WTC11 (cell line): Measurements from ENCODE around the gene ALDH16A1. TPM values are rescaled to one million over a fixed set of nuclear protein-coding genes. Genes with fewer than 3 reads are reported as not detected.

Experiments used
- ATAC-seq: fragments of 200-7000 bp; cut with Tn5 transposase; 2 replicates; pipeline ENCODE4 v1.10.0; 2021; ENCODE audit warnings: mild to moderate bottlenecking, moderate library complexity
- CTCF ChIA-PET: fragments of 300-600 bp; sonication (Branson Sonifier 250); formaldehyde crosslinking; loops from one replicate; lab custom pipeline; 2021; ENCODE audit warnings: antibody characterized with exemption; lab: Charles Lee
- POLR2A ChIA-PET: fragments of 350-600 bp; sonication (Branson Sonifier 250); formaldehyde crosslinking; loops from one replicate; lab custom pipeline; 2021; ENCODE audit warnings: antibody characterized with exemption; lab: Charles Lee
- DNase-seq: peaks from one replicate; pipeline ENCODE4 v3.0.0; 2021; ENCODE audit warnings: low spot score
- H3K27ac Mint-ChIP-seq: 2 replicates; pipeline ENCODE4 v1.8.0; 2021; ENCODE audit warnings: mixed read lengths
- H3K27me3 Mint-ChIP-seq: 2 replicates; pipeline ENCODE4 v1.8.0; 2021; ENCODE audit warnings: low read depth, mild to moderate bottlenecking, moderate library complexity, mixed read lengths
- H3K36me3 Mint-ChIP-seq: 2 replicates; pipeline ENCODE4 v1.8.0; 2021; ENCODE audit warnings: mixed read lengths
- H3K4me1 Mint-ChIP-seq: 2 replicates; pipeline ENCODE4 v1.8.0; 2022; ENCODE audit warnings: mixed read lengths
- H3K4me3 Mint-ChIP-seq: 2 replicates; pipeline ENCODE4 v1.8.0; 2021; ENCODE audit warnings: mild to moderate bottlenecking, moderate library complexity, mixed read lengths
- H3K9me3 Mint-ChIP-seq: 2 replicates; pipeline ENCODE4 v1.8.0; 2021; ENCODE audit warnings: mixed read lengths
- ATF1 ChIP-seq: sonication (generic); formaldehyde crosslinking; IDR thresholded peaks from 2 replicates; pipeline ENCODE4 v1.8.1; 2023; ENCODE audit warnings: mild to moderate bottlenecking, moderate library complexity, missing genetic modification reagents
- CTCF ChIP-seq: fragments of 200-600 bp; IDR thresholded peaks from 2 replicates; pipeline ENCODE4 v1.8.0; 2022; ENCODE audit warnings: antibody characterized with exemption
- ELF4 ChIP-seq: sonication (generic); formaldehyde crosslinking; IDR thresholded peaks from 2 replicates; pipeline ENCODE4 v1.8.1; 2022; ENCODE audit warnings: low read depth, mild to moderate bottlenecking, moderate library complexity, missing genetic modification reagents
- EMX1 ChIP-seq: fragments of 250-450 bp; sonication (Bioruptor Pico); IDR thresholded peaks from 2 replicates; pipeline ENCODE4 v1.8.0; 2021; ENCODE audit warnings: mild to moderate bottlenecking
- ETV6 ChIP-seq: sonication (generic); formaldehyde crosslinking; IDR thresholded peaks from 2 replicates; pipeline ENCODE4 v1.8.1; 2022; ENCODE audit warnings: mild to moderate bottlenecking, missing genetic modification reagents
- FOXK1 ChIP-seq: sonication (generic); formaldehyde crosslinking; IDR thresholded peaks from 2 replicates; pipeline ENCODE4 v1.8.0; 2022; ENCODE audit warnings: mild to moderate bottlenecking, moderate library complexity, missing genetic modification reagents
- NR1H2 ChIP-seq: sonication (generic); formaldehyde crosslinking; IDR thresholded peaks from 2 replicates; pipeline ENCODE4 v1.9.0; 2021; ENCODE audit warnings: mild to moderate bottlenecking, moderate library complexity, missing genetic modification reagents
- OVOL2 ChIP-seq: fragments of 250-450 bp; sonication (Bioruptor Pico); IDR thresholded peaks from 2 replicates; pipeline ENCODE4 v1.9.0; 2021; ENCODE audit warnings: mild to moderate bottlenecking, borderline replicate concordance
- STAT6 ChIP-seq: sonication (generic); formaldehyde crosslinking; conservative IDR thresholded peaks from 2 replicates; pipeline ENCODE4 v1.8.1; 2023; ENCODE audit warnings: mild to moderate bottlenecking, low read depth, missing genetic modification reagents, moderate library complexity
- TP53 ChIP-seq: sonication (generic); formaldehyde crosslinking; IDR thresholded peaks from 2 replicates; pipeline ENCODE4 v1.8.1; 2023; ENCODE audit warnings: mild to moderate bottlenecking, missing genetic modification reagents
- ZNF219 ChIP-seq: sonication (generic); formaldehyde crosslinking; IDR thresholded peaks from 2 replicates; pipeline ENCODE4 v1.8.0; 2023; ENCODE audit warnings: missing genetic modification reagents, mild to moderate bottlenecking, borderline replicate concordance
- ZNF416 ChIP-seq: fragments of 250-450 bp; sonication (Bioruptor Pico); IDR thresholded peaks from 2 replicates; pipeline ENCODE4 v1.9.0; 2021; ENCODE audit warnings: mild to moderate bottlenecking, inconsistent platforms
- ZNF532 ChIP-seq: fragments of 250-450 bp; sonication (Bioruptor Pico); IDR thresholded peaks from 2 replicates; pipeline ENCODE4 v1.9.0; 2021; ENCODE audit warnings: mild to moderate bottlenecking, borderline replicate concordance
- total RNA-seq: library from RNA; stranded (reverse); gene quantifications from 3 replicates; pipeline ENCODE4 v1.2.3, GENCODE V29; 2021
- TF ChIP-seq, protein P1 (sequence below): sonication (generic); formaldehyde crosslinking; IDR thresholded peaks from 2 replicates; pipeline ENCODE4 v1.8.1; 2023; ENCODE audit warnings: mild to moderate bottlenecking, missing genetic modification reagents
- TF ChIP-seq, protein P2 (sequence below): sonication (generic); formaldehyde crosslinking; IDR thresholded peaks from 2 replicates; pipeline ENCODE4 v1.8.1; 2023; ENCODE audit warnings: mild to moderate bottlenecking, missing genetic modification reagents
- TF ChIP-seq, protein P3 (sequence below): sonication (generic); formaldehyde crosslinking; IDR thresholded peaks from 2 replicates; pipeline ENCODE4 v1.8.1; 2022; ENCODE audit warnings: low read depth, missing genetic modification reagents, borderline replicate concordance

Gene ALDH16A1
- total RNA-seq, 1 experiment from 2014 or later, result 44.3 TPM

- TF ChIP-seq ATF1 (CRISPR knock-in tag) (no peak), ZNF416 (no peak), OVOL2 (CRISPR knock-in tag) (no peak)
These were observed 21.0 kb downstream of the ALDH16A1 start, which contains the start of gene FLT3LG (continued) for GRCh38 chr19:49473868-49474541.

DNA sequence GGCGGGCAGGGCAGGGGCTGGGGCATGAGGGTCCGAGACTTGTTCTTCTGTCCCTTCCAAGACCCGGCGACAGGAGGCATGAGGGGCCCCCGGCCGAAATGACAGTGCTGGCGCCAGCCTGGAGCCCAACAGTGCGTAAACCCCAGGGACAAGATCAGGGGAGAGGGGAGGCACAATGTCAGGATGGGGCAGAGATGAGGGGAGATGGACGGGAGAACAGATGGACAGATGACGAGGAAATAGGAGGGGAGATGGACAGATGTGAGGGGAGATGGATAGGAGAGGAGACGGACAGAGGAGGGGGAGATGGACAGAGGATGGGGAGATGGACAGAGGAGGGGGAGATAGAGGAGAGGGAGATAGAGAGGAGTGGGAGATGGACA, 21.5 kb downstream of the ALDH16A1 start:
- CTCF ChIA-PET, result interaction anchor here (1.7 to 3.1 kb wide), 2 partner anchors 72 to 96 kb away, joined by 9 to 19 read pairs; no protein-coding TSS in a partner anchor
- Mint-ChIP-seq H3K4me3 (peak overlapping the region; percentile 67), H3K36me3 (no peaks in the 10 kb centered on the region), H3K27me3 (peaks cover 17% of the 10 kb centered on the region), H3K27ac (no peak overlapping the region), H3K4me1 (peaks cover 10% of the 10 kb centered on the region), H3K9me3 (no peaks in the 10 kb centered on the region)
- ATAC-seq, result no peak
- POLR2A ChIA-PET, result no interaction called here
- no peak for DNase-seq
- TF ChIP-seq ZNF219 (CRISPR knock-in tag) (no peak), TP53 (CRISPR knock-in tag) (no peak), ELF4 (no peak), CTCF (no peak), OVOL2 (CRISPR knock-in tag) (no peak)
- TF ChIP-seq, protein P1, sequence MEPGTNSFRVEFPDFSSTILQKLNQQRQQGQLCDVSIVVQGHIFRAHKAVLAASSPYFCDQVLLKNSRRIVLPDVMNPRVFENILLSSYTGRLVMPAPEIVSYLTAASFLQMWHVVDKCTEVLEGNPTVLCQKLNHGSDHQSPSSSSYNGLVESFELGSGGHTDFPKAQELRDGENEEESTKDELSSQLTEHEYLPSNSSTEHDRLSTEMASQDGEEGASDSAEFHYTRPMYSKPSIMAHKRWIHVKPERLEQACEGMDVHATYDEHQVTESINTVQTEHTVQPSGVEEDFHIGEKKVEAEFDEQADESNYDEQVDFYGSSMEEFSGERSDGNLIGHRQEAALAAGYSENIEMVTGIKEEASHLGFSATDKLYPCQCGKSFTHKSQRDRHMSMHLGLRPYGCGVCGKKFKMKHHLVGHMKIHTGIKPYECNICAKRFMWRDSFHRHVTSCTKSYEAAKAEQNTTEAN (CRISPR knock-in tag), result no peak

DNA sequence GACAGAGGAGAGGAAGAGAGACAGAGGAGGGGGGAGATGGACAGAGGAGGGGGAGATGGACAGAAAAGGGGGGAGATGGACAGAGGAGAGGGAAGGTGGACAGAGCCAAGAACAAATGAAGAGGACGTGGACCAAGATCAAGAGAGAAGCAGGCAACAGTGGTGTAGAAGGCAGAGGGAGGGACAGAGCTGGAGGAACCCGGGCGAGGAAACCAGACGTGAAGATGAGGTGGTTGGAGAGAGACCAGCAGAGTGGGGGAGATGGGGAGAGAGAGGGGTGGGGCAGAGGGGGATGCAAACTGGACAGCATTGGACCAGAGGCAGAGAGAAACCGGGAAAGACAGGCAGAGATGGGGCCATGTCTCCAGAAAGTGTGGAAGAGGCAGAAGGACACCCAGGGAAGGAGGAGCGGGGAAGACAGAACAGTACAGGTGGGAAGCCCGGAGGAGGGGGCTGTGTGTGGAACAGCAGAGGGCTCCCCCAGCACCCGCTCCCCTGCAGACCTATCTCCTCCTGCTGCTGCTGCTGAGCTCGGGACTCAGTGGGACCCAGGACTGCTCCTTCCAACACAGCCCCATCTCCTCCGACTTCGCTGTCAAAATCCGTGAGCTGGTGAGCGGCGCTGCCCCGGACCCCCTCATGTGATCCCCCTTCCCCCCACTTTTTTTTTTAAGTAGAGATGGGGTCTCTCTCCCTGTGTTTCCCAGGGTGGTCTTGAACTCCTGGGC, 22.3 kb downstream of the ALDH16A1 start:
- POLR2A ChIA-PET, result interaction anchor here (1.0 to 1.6 kb wide), 2 partner anchors 22 to 24 kb away, joined by 3 to 5 read pairs; partner anchors contain the start of genes ALDH16A1 and PIH1D1
- ATAC-seq, result no peak
- TF ChIP-seq STAT6 (CRISPR knock-in tag) (no peak), ZNF532 (CRISPR knock-in tag) (no peak), NR1H2 (no peak), ZNF416 (no peak), EMX1 (no peak), ETV6 (CRISPR knock-in tag) (no peak), FOXK1 (CRISPR knock-in tag) (no peak)
- TF ChIP-seq, protein P2, sequence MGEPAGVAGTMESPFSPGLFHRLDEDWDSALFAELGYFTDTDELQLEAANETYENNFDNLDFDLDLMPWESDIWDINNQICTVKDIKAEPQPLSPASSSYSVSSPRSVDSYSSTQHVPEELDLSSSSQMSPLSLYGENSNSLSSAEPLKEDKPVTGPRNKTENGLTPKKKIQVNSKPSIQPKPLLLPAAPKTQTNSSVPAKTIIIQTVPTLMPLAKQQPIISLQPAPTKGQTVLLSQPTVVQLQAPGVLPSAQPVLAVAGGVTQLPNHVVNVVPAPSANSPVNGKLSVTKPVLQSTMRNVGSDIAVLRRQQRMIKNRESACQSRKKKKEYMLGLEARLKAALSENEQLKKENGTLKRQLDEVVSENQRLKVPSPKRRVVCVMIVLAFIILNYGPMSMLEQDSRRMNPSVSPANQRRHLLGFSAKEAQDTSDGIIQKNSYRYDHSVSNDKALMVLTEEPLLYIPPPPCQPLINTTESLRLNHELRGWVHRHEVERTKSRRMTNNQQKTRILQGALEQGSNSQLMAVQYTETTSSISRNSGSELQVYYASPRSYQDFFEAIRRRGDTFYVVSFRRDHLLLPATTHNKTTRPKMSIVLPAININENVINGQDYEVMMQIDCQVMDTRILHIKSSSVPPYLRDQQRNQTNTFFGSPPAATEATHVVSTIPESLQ (CRISPR knock-in tag), result no peak
- TF ChIP-seq, protein P3, sequence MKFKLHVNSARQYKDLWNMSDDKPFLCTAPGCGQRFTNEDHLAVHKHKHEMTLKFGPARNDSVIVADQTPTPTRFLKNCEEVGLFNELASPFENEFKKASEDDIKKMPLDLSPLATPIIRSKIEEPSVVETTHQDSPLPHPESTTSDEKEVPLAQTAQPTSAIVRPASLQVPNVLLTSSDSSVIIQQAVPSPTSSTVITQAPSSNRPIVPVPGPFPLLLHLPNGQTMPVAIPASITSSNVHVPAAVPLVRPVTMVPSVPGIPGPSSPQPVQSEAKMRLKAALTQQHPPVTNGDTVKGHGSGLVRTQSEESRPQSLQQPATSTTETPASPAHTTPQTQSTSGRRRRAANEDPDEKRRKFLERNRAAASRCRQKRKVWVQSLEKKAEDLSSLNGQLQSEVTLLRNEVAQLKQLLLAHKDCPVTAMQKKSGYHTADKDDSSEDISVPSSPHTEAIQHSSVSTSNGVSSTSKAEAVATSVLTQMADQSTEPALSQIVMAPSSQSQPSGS, result no peak

More for the DNA sequence above, 22.3 kb downstream of the ALDH16A1 start:
- CTCF ChIA-PET, result interaction anchor here (0.6 to 3.1 kb wide), 34 partner anchors 9 to 324 kb away, joined by 3 to 19 read pairs (median 5); partner anchors contain the start of genes ALDH16A1, DKKL1, GFY and PIH1D1
- DNase-seq, result no peak
- Mint-ChIP-seq H3K4me1 (peaks cover 10% of the 10 kb centered on the region), H3K27ac (no peak overlapping the region), H3K36me3 (no peaks in the 10 kb centered on the region), H3K4me3 (peak overlapping the region; percentile 67), H3K27me3 (peaks cover 17% of the 10 kb centered on the region), H3K9me3 (no peaks in the 10 kb centered on the region)
